Adipose tissue (tissue), 3 donors: ENCODE data around the gene GPR139. TPM values are rescaled to one million over a fixed set of nuclear protein-coding genes. Genes with fewer than 3 reads are reported as not detected.

Experiments used
- H3K27ac ChIP-seq: one replicate; pipeline ENCODE4 v1.5.1; 2013; ENCODE audit warnings: low read depth, low read length
- WGBS, 3 donors: extraction: QIAGEN DNeasy Blood & Tissue Kit; methylation state at CpG; one replicate each; pipeline ENCODE4 v1.1.7; 2013; 5-methylcytosine and 5-hydroxymethylcytosine counted together
- polyA plus RNA-seq, 3 donors: library from polyadenylated mRNA; stranded (reverse); fragments of 200-250 nt; gene quantifications; one replicate each; pipeline ENCODE4 v1.2.3, GENCODE V29; 2013
- donor health status: healthy with polysubstance abuse.
- donor health status: Bipolar disorder and iron deficiency.
- donor health status: healthy.

GPR139 gene
- polyA plus RNA-seq, 3 donors: not detected

DNA sequence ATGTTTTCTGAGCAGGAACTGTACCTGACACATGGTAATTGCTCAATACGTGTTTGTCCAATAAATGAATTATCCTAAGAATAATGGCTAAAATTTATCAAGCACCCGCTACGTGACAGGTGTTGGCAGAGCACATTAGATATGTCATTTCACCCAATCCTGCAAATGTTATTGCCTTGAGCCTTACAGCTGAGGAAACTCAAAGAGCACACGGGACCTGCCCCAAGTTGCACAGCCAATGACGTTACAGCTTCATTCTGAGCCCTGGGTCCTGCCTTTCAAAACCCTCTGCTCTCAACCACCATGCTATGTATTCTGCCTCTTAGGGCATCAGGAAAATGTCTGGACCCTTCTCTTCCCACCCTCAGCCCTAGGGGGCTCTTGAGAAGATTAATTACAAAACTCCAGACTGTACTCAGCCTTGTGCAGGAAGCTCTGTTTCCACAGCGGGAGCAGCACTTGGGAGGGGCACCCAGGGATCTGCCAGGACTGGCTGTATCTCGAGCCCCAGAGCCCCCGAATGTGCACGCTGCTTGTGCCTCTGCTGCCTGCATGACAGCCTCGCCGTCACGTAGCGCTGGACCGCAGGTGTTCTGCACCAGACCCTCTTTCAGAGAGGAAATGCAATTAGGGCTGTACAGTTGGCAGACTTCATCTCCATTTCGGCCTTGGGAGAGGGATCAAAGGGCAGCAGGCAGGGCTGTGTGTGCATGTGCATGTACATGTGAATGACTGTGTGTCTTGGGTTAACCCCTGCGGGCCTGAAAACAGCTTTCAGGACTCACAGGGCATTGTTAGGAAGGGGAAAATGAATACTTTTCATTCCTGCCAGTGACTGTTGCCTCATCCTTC is 71.6 kb downstream of the GPR139 start:
- 39 to 72% (median 65%) methylated on average over 16 of the region's 16 CpGs for WGBS, 3 donors
- H3K27ac ChIP-seq: no peak overlapping the region

DNA sequence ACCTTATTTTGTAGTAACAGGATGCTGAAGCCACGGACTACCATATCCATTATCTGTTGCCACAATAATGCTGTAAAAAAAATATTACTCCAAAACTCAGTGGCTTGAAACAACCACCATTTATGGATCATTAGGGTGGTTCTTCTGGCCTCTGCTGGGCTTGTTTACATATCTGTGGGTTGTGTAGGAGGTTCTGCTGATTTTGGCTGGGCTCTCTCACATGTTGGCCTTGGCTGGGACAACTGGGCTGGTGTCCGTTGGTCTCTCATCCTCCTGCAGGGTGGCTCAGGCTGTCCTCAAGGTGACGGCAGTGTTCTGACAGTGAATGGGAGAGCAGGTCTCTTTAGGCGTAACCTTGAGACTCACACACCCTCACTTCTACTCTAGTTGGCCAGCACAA is 76.0 kb downstream of the GPR139 start:
- WGBS, 3 donors: 61 to 71% (median 66%) methylated on average over 4 of the region's 4 CpGs
- H3K27ac ChIP-seq: no peak overlapping the region

DNA sequence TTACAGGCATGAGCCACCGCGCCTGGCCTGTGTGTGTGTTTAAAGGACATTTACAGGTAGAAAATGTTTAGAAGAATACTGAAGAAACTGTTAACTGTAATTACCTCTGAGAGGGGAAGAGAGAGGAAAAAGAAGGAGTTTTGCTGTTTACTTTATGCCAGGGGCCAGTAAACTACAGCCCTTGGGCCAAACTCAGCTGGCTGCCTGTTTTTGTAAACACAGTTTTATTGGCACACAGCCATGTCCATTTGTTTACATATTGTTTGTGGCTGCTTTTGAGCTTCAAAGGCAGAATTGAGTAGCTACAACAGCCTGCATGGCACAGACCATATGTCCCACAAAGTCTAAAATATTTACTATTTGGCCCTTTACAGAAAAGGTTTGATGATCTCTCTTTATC is 76.4 kb downstream of the GPR139 start:
- no peak overlapping the region for H3K27ac ChIP-seq
- WGBS, 3 donors: 47 to 100% (median 89%) methylated on average over 2 of the region's 2 CpGs

- no peak overlapping the region for H3K27ac ChIP-seq
- WGBS, 3 donors: 81 to 83% (median 81%) methylated on average over 17 of the region's 17 CpGs
Measured at GRCh38 chr16:19994466-19995170, 79.1 kb downstream of the GPR139 start.

GRCh38 chr16:19991614-19992013 is 82.1 kb downstream of the GPR139 start:
- 48 to 60% (median 58%) methylated on average over 7 of the region's 7 CpGs for WGBS, 3 donors
- no peak overlapping the region for H3K27ac ChIP-seq

DNA sequence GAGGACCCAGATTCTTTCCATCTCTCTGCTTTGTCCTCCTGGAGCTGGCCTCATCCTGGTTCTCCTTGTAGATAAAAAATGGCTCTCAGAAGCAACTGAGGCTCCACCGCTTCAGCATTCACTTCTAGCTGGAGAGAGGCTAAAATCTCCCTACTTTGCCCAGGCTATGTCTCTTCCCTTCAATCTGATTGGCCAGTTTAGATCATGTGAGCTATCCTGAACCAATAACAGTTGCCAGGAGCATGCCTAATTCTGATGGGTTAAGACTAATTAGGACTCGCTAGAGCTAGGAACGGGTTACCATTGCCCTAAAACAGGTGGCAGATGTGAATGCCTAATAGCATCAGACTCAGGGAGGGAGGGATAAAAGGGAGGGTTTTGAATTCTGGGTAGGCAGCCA is 89.6 kb downstream of the GPR139 start:
- 78 to 82% (median 79%) methylated on average over 3 of the region's 3 CpGs for WGBS, 3 donors
- no peak overlapping the region for H3K27ac ChIP-seq

Other genes with a start within 250 kb of the GPR139 start
- 10 to 100 TPM; 17.8 to 29.5 (median 21.0) TPM for gene GPRC5B, start 189.0 kb downstream of the GPR139 start, polyA plus RNA-seq